Measurements from ENCODE around the gene TMEM100. TPM values are rescaled to one million over a fixed set of nuclear protein-coding genes. Genes with fewer than 3 reads are reported as not detected.

Gene TMEM100
- total RNA-seq, 1 donor from 2014 or later, result not detected

- no peak for TF ChIP-seq CTCF (conservative IDR thresholded peaks at IDR 0.05; ENCODE audit: low read depth, low read length)
- no peak overlapping the region for H3K4me3 ChIP-seq (ENCODE audit: low read depth, low read length)
- DNase-seq (ENCODE audit: low read depth), result no peak
Observed at GRCh38 chr17:55729484-55729883, 6.8 kb upstream of the TMEM100 start.

GRCh38 chr17:55728833-55729232 is 6.2 kb upstream of the TMEM100 start:
- H3K4me3 ChIP-seq (ENCODE audit: low read depth, low read length), result no peak overlapping the region
- DNase-seq (ENCODE audit: low read depth), result no peak
- TF ChIP-seq CTCF (conservative IDR thresholded peaks at IDR 0.05; ENCODE audit: low read depth, low read length), result no peak

- DNase-seq (ENCODE audit: low read depth), result no peak
- H3K4me3 ChIP-seq (ENCODE audit: low read depth, low read length), result no peak overlapping the region
- no peak for TF ChIP-seq CTCF (conservative IDR thresholded peaks at IDR 0.05; ENCODE audit: low read depth, low read length)
Observed at GRCh38 chr17:55728361-55728760, 5.7 kb upstream of the TMEM100 start.

GRCh38 chr17:55727920-55728319 is 5.3 kb upstream of the TMEM100 start:
- no peak for DNase-seq (ENCODE audit: low read depth)
- no peak for TF ChIP-seq CTCF (conservative IDR thresholded peaks at IDR 0.05; ENCODE audit: low read depth, low read length)
- H3K4me3 ChIP-seq (ENCODE audit: low read depth, low read length), result no peak overlapping the region

- no peak for TF ChIP-seq CTCF (conservative IDR thresholded peaks at IDR 0.05; ENCODE audit: low read depth, low read length)
- H3K4me3 ChIP-seq (ENCODE audit: low read depth, low read length), result no peak overlapping the region
Observed at GRCh38 chr17:55727275-55727674, 4.6 kb upstream of the TMEM100 start.

GRCh38 chr17:55726440-55726839 is 3.8 kb upstream of the TMEM100 start:
- no peak for TF ChIP-seq CTCF (conservative IDR thresholded peaks at IDR 0.05; ENCODE audit: low read depth, low read length)
- no peak overlapping the region for H3K4me3 ChIP-seq (ENCODE audit: low read depth, low read length)
- no peak for DNase-seq (ENCODE audit: low read depth)

More at GRCh38 chr17:55727275-55727674, 4.6 kb upstream of the TMEM100 start:
- DNase-seq (ENCODE audit: low read depth), result no peak

- TF ChIP-seq CTCF (conservative IDR thresholded peaks at IDR 0.05; ENCODE audit: low read depth, low read length), result no peak
- DNase-seq (ENCODE audit: low read depth), result no peak
- no peak overlapping the region for H3K4me3 ChIP-seq (ENCODE audit: low read depth, low read length)
Observed at GRCh38 chr17:55723488-55723848, 804 bp upstream of the TMEM100 start.

All from epithelial cell of proximal tubule (primary cell).